HEK293T (cell line): ENCODE data around the gene SH3RF3.

Experiments used
- CTCF ChIA-PET: fragments of 350-600 bp; formaldehyde crosslinking; extraction: SDS; loops from one replicate; lab custom pipeline; 2021; ENCODE audit warnings: antibody characterized with exemption, inconsistent platforms; lab: Yijun Ruan, JAX
- POLR2A ChIA-PET: fragments of 350-600 bp; formaldehyde crosslinking; extraction: SDS; loops from one replicate; lab custom pipeline; 2020; ENCODE audit warnings: antibody characterized with exemption, inconsistent platforms; lab: Yijun Ruan, JAX
- DNase-seq: peaks from one replicate; pipeline ENCODE4 v3.0.0; 2012; ENCODE audit warnings: mixed read lengths; ENCODE audit errors: extremely low spot score
- ARNT ChIP-seq: fragments of 450-650 bp; IDR thresholded peaks from 2 replicates; pipeline ENCODE4 v1.6.1; 2017; ENCODE audit warnings: mild to moderate bottlenecking
- BHLHE40 ChIP-seq: fragments of 450-650 bp; IDR thresholded peaks from 2 replicates; pipeline ENCODE4 v1.6.1; 2016; ENCODE audit warnings: mild to moderate bottlenecking, moderate library complexity, borderline replicate concordance
- CTBP1 ChIP-seq: fragments of 450-650 bp; IDR thresholded peaks from 2 replicates; pipeline ENCODE4 v1.6.1; 2016; ENCODE audit warnings: borderline replicate concordance
- ELF4 ChIP-seq: fragments of 450-650 bp; IDR thresholded peaks from 2 replicates; pipeline ENCODE4 v1.6.1; 2017; ENCODE audit warnings: antibody characterized with exemption
- FOXA1 ChIP-seq: fragments of 450-650 bp; IDR thresholded peaks from 2 replicates; pipeline ENCODE4 v1.6.1; 2016; ENCODE audit warnings: mild to moderate bottlenecking
- FOXK2 ChIP-seq: fragments of 450-650 bp; IDR thresholded peaks from 2 replicates; pipeline ENCODE4 v1.6.1; 2016; ENCODE audit warnings: mild to moderate bottlenecking
- FOXM1 ChIP-seq: fragments of 450-650 bp; IDR thresholded peaks from 2 replicates; pipeline ENCODE4 v1.6.1; 2017; ENCODE audit warnings: mild to moderate bottlenecking, borderline replicate concordance
- HDGF ChIP-seq: fragments of 450-650 bp; IDR thresholded peaks from 2 replicates; pipeline ENCODE4 v1.6.1; 2017; ENCODE audit warnings: antibody characterized with exemption, borderline replicate concordance
- L3MBTL2 ChIP-seq: fragments of 450-650 bp; conservative IDR thresholded peaks from 2 replicates; pipeline ENCODE4 v1.6.1; 2016; ENCODE audit warnings: mild to moderate bottlenecking
- LEF1 ChIP-seq: fragments of 450-650 bp; IDR thresholded peaks from 2 replicates; pipeline ENCODE4 v1.6.1; 2017; ENCODE audit warnings: mild to moderate bottlenecking, borderline replicate concordance
- NFRKB ChIP-seq: fragments of 450-650 bp; IDR thresholded peaks from 2 replicates; pipeline ENCODE4 v1.6.1; 2016; ENCODE audit warnings: mild to moderate bottlenecking, moderate library complexity
- SP1 ChIP-seq: fragments of 450-650 bp; IDR thresholded peaks from 2 replicates; pipeline ENCODE4 v1.6.1; 2017
- SUZ12 ChIP-seq: fragments of 450-650 bp; IDR thresholded peaks from 2 replicates; pipeline ENCODE4 v1.6.1; 2016; ENCODE audit warnings: mild to moderate bottlenecking
- TARDBP ChIP-seq: fragments of 450-650 bp; IDR thresholded peaks from 2 replicates; pipeline ENCODE4 v1.6.1; 2016
- ZNF384 ChIP-seq: fragments of 450-650 bp; IDR thresholded peaks from 2 replicates; pipeline ENCODE4 v1.6.1; 2016
- TF ChIP-seq, protein P1 (sequence below): fragments of 450-650 bp; IDR thresholded peaks from 2 replicates; pipeline ENCODE4 v1.6.1; 2016

SH3RF3 gene

GRCh38 chr2:109331896-109332848, 203.2 kb downstream of the SH3RF3 start:
- peak; percentile 27 for DNase-seq
- ChIA-PET POLR2A (interaction anchor here (0.6 kb wide), 1 partner anchor 9 kb away, joined by 3 read pairs; no protein-coding TSS in a partner anchor), CTCF (interaction anchor here (0.6 to 0.8 kb wide), 3 partner anchors 23 to 1022 kb away, joined by 3 to 4 read pairs (median 3); no protein-coding TSS in a partner anchor)
- TF ChIP-seq SUZ12 = no peak
- TF ChIP-seq ZNF384 = no peak
- no peak for TF ChIP-seq SP1
- TF ChIP-seq FOXA1 = no peak
- TF ChIP-seq LEF1 = no peak
- TF ChIP-seq CTBP1 = no peak
- TF ChIP-seq BHLHE40 = no peak
- TF ChIP-seq L3MBTL2 = no peak
- TF ChIP-seq ARNT = no peak
- no peak for TF ChIP-seq NFRKB
- TF ChIP-seq ELF4 = no peak
- TF ChIP-seq TARDBP = no peak
- TF ChIP-seq FOXM1 = no peak

DNA sequence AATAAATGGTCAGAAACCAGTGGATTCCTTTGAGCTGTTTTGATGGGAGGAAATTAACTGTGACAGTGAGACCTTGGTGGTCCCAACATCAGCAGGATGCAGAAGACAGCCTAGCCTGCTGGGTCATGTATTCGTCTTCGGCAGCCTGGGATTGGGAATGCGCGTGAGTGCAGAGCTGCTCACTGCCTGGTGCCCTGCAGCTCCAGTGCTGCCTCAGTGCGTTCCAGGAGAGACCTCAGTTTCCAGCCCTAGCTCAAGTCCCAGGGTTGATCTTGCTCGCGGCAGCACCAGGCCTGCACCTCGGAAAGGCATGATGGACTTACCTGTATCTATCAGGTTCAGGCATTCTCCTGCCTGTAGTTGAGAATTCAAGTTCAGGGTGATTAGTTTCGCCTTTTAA, 203.9 kb downstream of the SH3RF3 start:
- ChIA-PET POLR2A (interaction anchor here (0.6 kb wide), 1 partner anchor 9 kb away, joined by 3 read pairs; no protein-coding TSS in a partner anchor), CTCF (interaction anchor here (0.8 kb wide), 1 partner anchor 22 kb away, joined by 4 read pairs; no protein-coding TSS in a partner anchor)
- TF ChIP-seq CTBP1 (no peak), NFRKB (no peak), FOXK2 (no peak), SP1 (no peak), FOXA1 (no peak), SUZ12 (no peak), LEF1 (no peak), ELF4 (no peak), FOXM1 (no peak), ARNT (no peak), HDGF (no peak), TARDBP (no peak), ZNF384 (no peak), L3MBTL2 (no peak), BHLHE40 (no peak)
- TF ChIP-seq, protein P1, sequence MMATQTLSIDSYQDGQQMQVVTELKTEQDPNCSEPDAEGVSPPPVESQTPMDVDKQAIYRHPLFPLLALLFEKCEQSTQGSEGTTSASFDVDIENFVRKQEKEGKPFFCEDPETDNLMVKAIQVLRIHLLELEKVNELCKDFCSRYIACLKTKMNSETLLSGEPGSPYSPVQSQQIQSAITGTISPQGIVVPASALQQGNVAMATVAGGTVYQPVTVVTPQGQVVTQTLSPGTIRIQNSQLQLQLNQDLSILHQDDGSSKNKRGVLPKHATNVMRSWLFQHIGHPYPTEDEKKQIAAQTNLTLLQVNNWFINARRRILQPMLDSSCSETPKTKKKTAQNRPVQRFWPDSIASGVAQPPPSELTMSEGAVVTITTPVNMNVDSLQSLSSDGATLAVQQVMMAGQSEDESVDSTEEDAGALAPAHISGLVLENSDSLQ = no peak
- no peak for DNase-seq

- peak; percentile 25 for DNase-seq
- ChIA-PET CTCF (no interaction called here), POLR2A (no interaction called here)
- no peak for TF ChIP-seq ARNT
- no peak for TF ChIP-seq HDGF
- no peak for TF ChIP-seq TARDBP
- no peak for TF ChIP-seq FOXK2
- no peak for TF ChIP-seq ZNF384
- TF ChIP-seq LEF1 = no peak
- TF ChIP-seq FOXM1 = no peak
- no peak for TF ChIP-seq BHLHE40
- TF ChIP-seq FOXA1 = no peak
- TF ChIP-seq SP1 = no peak
These were observed 204.6 kb downstream of the SH3RF3 start for GRCh38 chr2:109333414-109334210.

- TF ChIP-seq FOXA1 (no peak), NFRKB (no peak), CTBP1 (no peak), SP1 (no peak)
- ChIA-PET POLR2A (no interaction called here), CTCF (no interaction called here)
- no peak for DNase-seq
These were observed 206.7 kb downstream of the SH3RF3 start for GRCh38 chr2:109335631-109336176.

DNA sequence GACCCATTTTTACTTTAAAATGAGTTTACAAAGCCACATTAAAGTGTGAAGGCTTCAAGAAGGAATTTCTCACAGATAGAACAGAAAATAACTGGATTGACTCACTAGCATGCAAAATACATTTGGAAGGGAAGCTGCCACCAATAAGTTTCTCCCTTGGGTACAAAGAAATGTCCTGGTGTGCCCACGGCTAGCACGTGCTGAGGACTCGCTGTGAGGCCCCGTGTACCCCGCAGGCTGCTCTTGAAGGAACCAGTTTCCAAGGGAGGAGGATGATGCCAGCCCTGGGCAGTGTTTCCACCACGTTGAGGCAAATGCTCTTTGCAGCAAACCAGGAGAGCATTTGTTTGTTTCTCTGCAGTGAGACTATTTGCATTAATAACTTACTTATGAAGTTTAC, 207.3 kb downstream of the SH3RF3 start:
- DNase-seq = no peak
- ChIA-PET CTCF (no interaction called here), POLR2A (no interaction called here)
- TF ChIP-seq NFRKB = no peak

DNA sequence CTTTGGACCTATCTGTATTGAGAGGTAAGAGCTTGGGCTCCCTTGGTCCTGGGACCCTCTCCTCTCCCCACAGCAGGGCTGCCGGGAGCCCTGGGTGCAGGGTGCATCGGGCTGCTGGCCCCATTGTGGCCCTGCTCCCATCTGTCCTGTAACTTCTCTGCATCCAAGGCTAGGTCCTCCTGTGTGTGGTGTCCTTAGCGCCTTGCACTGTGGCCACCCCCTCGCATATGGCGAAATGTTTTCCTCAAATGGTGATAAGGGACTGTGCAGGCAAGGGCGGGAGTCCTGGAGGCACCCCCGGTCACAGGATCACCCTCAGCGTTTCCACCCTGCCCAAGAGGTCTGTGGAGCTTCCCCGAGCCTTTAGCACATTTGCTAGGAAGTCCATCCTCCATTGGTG, 208.2 kb downstream of the SH3RF3 start:
- ChIA-PET CTCF (no interaction called here), POLR2A (no interaction called here)
- no peak for TF ChIP-seq FOXK2
- no peak for TF ChIP-seq FOXA1
- DNase-seq = no peak

DNA sequence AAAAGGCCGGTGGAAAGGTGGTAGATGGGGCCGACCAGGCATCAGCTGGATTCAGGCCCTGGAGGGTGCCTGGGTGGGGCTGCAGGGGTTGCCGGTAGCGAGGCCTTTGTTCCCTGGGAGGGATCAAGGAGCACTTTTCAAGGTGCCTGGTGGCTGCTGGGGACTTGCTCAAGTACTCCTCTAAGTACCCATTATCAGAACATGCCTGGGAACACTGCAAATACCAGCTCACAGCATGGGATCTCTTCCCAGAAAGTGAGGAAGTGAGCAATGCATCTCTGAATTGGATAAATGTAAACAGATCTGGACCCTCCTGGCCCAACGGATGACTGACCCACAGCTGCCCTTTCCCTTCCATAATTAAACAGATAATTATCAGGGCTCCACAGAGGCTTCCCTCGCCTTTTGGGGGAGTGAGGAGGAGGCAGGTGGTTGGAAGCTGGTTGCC, 210.5 kb downstream of the SH3RF3 start:
- TF ChIP-seq NFRKB (no peak), SP1 (no peak), LEF1 (no peak), HDGF (no peak), ZNF384 (no peak), ELF4 (no peak), TARDBP (no peak), SUZ12 (no peak), FOXA1 (no peak), ARNT (no peak), FOXM1 (no peak), CTBP1 (no peak)
- TF ChIP-seq, protein P1 = no peak
- ChIA-PET CTCF (interaction anchor here (0.5 to 0.8 kb wide), 2 partner anchors 65 to 102 kb away, joined by 3 to 4 read pairs; no protein-coding TSS in a partner anchor), POLR2A (no interaction called here)
- DNase-seq = no peak
